Ishikawa (cell line): ENCODE measurements around the gene PI4K2A.

Experiments used
- CEBPB ChIP-seq: IDR thresholded peaks from 2 replicates; pipeline ENCODE4 v1.6.1; 2012
- CREB1 ChIP-seq: IDR thresholded peaks from 2 replicates; pipeline ENCODE4 v1.6.1; 2012; ENCODE audit warnings: low read depth
- EGR1 ChIP-seq: IDR thresholded peaks from 2 replicates; pipeline ENCODE4 v1.6.1; 2012
- EP300 ChIP-seq: IDR thresholded peaks from 2 replicates; pipeline ENCODE4 v1.6.1; 2012; ENCODE audit warnings: borderline replicate concordance
- FOXM1 ChIP-seq: IDR thresholded peaks from 2 replicates; pipeline ENCODE4 v1.6.1; 2012; ENCODE audit warnings: low read depth, borderline replicate concordance
- MAX ChIP-seq: IDR thresholded peaks from 2 replicates; pipeline ENCODE4 v1.6.1; 2012
- RAD21 ChIP-seq: IDR thresholded peaks from 2 replicates; pipeline ENCODE4 v1.6.1; 2012; ENCODE audit warnings: low read depth
- TAF1 ChIP-seq: IDR thresholded peaks from 2 replicates; pipeline ENCODE4 v1.6.1; 2012; ENCODE audit warnings: low read depth, mild to moderate bottlenecking
- TCF12 ChIP-seq: IDR thresholded peaks from 2 replicates; pipeline ENCODE4 v1.6.1; 2012; ENCODE audit warnings: low read depth
- TEAD4 ChIP-seq: IDR thresholded peaks from 2 replicates; pipeline ENCODE4 v1.6.1; 2012
- YY1 ChIP-seq: IDR thresholded peaks from 2 replicates; pipeline ENCODE4 v1.6.1; 2012; ENCODE audit warnings: low read depth
- ZBTB7A ChIP-seq: IDR thresholded peaks from 2 replicates; pipeline ENCODE4 v1.6.1; 2012; ENCODE audit warnings: low read depth
- TF ChIP-seq, protein P1 (sequence below): IDR thresholded peaks from 2 replicates; pipeline ENCODE4 v1.6.1; 2012; ENCODE audit warnings: low read depth, mild to moderate bottlenecking

DNA sequence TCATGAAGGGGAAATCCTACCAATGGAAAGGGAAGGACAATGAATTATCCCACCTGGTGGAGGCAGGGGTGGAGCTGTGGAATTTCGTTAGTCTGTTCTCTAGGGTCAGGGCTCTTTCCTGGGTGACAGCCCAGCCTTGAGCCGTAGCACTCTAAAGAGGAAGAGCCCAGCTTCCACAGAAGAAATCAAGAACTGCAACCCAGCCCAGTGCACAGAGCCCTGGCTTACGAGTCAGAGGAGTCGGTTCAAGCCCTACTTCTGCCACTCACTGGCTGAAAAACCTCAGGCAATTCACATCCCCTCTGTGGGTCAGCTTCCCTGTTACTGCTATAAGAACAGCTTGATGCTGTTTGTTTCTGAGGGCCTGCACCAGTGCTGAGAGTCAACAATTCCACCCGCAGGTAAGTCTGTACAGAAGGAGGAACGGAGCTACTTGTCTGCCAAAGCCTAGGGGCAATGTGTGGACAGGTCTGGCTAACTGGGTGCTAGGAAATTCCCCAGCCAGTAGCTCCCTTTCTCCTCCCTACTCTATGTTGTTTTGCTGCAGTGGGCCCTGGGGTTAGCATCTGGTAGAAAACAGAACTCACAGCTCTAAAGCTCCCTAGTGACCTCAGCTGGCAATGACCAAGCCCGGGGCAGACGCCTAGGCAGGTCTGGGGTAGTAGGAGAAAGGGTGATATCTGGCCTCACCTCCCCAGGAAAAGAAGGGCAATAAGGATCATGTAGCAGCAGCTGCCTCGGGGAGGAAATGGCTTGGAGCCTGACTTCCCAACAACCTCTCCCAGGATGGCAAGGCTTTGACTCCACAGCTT is 43.3 kb downstream of the PI4K2A start:
- TF ChIP-seq MAX (no peak), TAF1 (no peak), EGR1 (no peak), EP300 (no peak), YY1 (no peak), TEAD4 (no peak), RAD21 (no peak), CEBPB (no peak), ZBTB7A (no peak), FOXM1 (no peak), CREB1 (no peak), TCF12 (no peak)
- TF ChIP-seq, protein P1, sequence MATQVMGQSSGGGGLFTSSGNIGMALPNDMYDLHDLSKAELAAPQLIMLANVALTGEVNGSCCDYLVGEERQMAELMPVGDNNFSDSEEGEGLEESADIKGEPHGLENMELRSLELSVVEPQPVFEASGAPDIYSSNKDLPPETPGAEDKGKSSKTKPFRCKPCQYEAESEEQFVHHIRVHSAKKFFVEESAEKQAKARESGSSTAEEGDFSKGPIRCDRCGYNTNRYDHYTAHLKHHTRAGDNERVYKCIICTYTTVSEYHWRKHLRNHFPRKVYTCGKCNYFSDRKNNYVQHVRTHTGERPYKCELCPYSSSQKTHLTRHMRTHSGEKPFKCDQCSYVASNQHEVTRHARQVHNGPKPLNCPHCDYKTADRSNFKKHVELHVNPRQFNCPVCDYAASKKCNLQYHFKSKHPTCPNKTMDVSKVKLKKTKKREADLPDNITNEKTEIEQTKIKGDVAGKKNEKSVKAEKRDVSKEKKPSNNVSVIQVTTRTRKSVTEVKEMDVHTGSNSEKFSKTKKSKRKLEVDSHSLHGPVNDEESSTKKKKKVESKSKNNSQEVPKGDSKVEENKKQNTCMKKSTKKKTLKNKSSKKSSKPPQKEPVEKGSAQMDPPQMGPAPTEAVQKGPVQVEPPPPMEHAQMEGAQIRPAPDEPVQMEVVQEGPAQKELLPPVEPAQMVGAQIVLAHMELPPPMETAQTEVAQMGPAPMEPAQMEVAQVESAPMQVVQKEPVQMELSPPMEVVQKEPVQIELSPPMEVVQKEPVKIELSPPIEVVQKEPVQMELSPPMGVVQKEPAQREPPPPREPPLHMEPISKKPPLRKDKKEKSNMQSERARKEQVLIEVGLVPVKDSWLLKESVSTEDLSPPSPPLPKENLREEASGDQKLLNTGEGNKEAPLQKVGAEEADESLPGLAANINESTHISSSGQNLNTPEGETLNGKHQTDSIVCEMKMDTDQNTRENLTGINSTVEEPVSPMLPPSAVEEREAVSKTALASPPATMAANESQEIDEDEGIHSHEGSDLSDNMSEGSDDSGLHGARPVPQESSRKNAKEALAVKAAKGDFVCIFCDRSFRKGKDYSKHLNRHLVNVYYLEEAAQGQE = no peak
